ENCODE measurements around the gene AIFM3. TPM values are rescaled to one million over a fixed set of nuclear protein-coding genes. Genes with fewer than 3 reads are reported as not detected.
"Not testable (repeated sequence)": the region's sequence is repeated elsewhere in the genome, so short reads cannot be mapped to it uniquely, and the experiment has no call there.

Gene AIFM3
- total RNA-seq, 1 experiment from 2014 or later: not detected

GRCh38 chr22:20937031-20937793 lies 29.8 kb upstream of the AIFM3 start:
- no peak for DNase-seq
- no peak overlapping the region for H3K27ac ChIP-seq
- H3K4me3 ChIP-seq: no peak overlapping the region
- no peaks in the 10 kb centered on the region for H3K9me3 ChIP-seq (replicated peaks)
- H3K4me1 ChIP-seq: no peaks in the 10 kb centered on the region
- peaks cover 46% of the 10 kb centered on the region for H3K36me3 ChIP-seq
- no peaks in the 10 kb centered on the region for H3K27me3 ChIP-seq

GRCh38 chr22:20937794-20938671 lies 29.0 kb upstream of the AIFM3 start:
- Histone ChIP-seq H3K36me3 (peaks cover 50% of the 10 kb centered on the region), H3K9me3 (replicated peaks) (no peaks in the 10 kb centered on the region), H3K4me1 (no peaks in the 10 kb centered on the region), H3K27ac (no peak overlapping the region), H3K27me3 (no peaks in the 10 kb centered on the region), H3K4me3 (no peak overlapping the region)
- no peak for DNase-seq

- not testable (repeated sequence) for H3K27me3 ChIP-seq; H3K9me3 ChIP-seq (replicated peaks); DNase-seq; H3K27ac ChIP-seq; H3K4me3 ChIP-seq; H3K4me1 ChIP-seq
- peaks cover 47% of the 10 kb centered on the region for H3K36me3 ChIP-seq
Observed at GRCh38 chr22:20939457-20940185, 27.4 kb upstream of the AIFM3 start.

GRCh38 chr22:20940186-20940651 lies 26.8 kb upstream of the AIFM3 start:
- H3K27ac ChIP-seq: no peak overlapping the region
- H3K36me3 ChIP-seq: peaks cover 44% of the 10 kb centered on the region
- no peaks in the 10 kb centered on the region for H3K27me3 ChIP-seq
- no peak overlapping the region for H3K4me3 ChIP-seq
- no peaks in the 10 kb centered on the region for H3K4me1 ChIP-seq
- no peak for DNase-seq
- H3K9me3 ChIP-seq (replicated peaks): no peaks in the 10 kb centered on the region

- H3K9me3 ChIP-seq (replicated peaks): no peaks in the 10 kb centered on the region
- peaks cover 45% of the 10 kb centered on the region for H3K36me3 ChIP-seq
- H3K4me3 ChIP-seq: no peak overlapping the region
- no peak for DNase-seq
- H3K4me1 ChIP-seq: no peaks in the 10 kb centered on the region
- H3K27me3 ChIP-seq: no peaks in the 10 kb centered on the region
- H3K27ac ChIP-seq: no peak overlapping the region
Observed at GRCh38 chr22:20940904-20941385, 26.1 kb upstream of the AIFM3 start.

GRCh38 chr22:20942203-20942902 lies 24.7 kb upstream of the AIFM3 start:
- not testable (repeated sequence) for H3K27me3 ChIP-seq; H3K4me3 ChIP-seq; DNase-seq; H3K4me1 ChIP-seq; H3K27ac ChIP-seq; H3K9me3 ChIP-seq (replicated peaks)
- peaks cover 47% of the 10 kb centered on the region for H3K36me3 ChIP-seq

- H3K27me3 ChIP-seq: no peaks in the 10 kb centered on the region
- H3K4me3 ChIP-seq: no peak overlapping the region
- DNase-seq: no peak
- H3K36me3 ChIP-seq: peaks cover 41% of the 10 kb centered on the region
- H3K4me1 ChIP-seq: no peaks in the 10 kb centered on the region
- no peak overlapping the region for H3K27ac ChIP-seq
- H3K9me3 ChIP-seq (replicated peaks): no peaks in the 10 kb centered on the region
Observed at GRCh38 chr22:20943104-20943933, 23.7 kb upstream of the AIFM3 start.

GRCh38 chr22:20944042-20944441 lies 23.0 kb upstream of the AIFM3 start:
- Histone ChIP-seq H3K27me3 (no peaks in the 10 kb centered on the region), H3K4me3 (no peak overlapping the region), H3K36me3 (peaks cover 40% of the 10 kb centered on the region), H3K4me1 (no peaks in the 10 kb centered on the region), H3K9me3 (replicated peaks) (no peaks in the 10 kb centered on the region), H3K27ac (no peak overlapping the region)
- DNase-seq: no peak

- no peak overlapping the region for H3K27ac ChIP-seq
- H3K4me1 ChIP-seq: no peaks in the 10 kb centered on the region
- H3K27me3 ChIP-seq: no peaks in the 10 kb centered on the region
- no peaks in the 10 kb centered on the region for H3K9me3 ChIP-seq (replicated peaks)
- DNase-seq: no peak
- H3K4me3 ChIP-seq: no peak overlapping the region
- peaks cover 55% of the 10 kb centered on the region for H3K36me3 ChIP-seq
Observed at GRCh38 chr22:20945578-20945934, 21.5 kb upstream of the AIFM3 start.

- Histone ChIP-seq H3K36me3 (peaks cover 57% of the 10 kb centered on the region), H3K27ac (no peak overlapping the region), H3K9me3 (replicated peaks) (no peaks in the 10 kb centered on the region), H3K27me3 (no peaks in the 10 kb centered on the region), H3K4me3 (no peak overlapping the region), H3K4me1 (no peaks in the 10 kb centered on the region)
- DNase-seq: no peak
Observed at GRCh38 chr22:20946080-20946986, 20.7 kb upstream of the AIFM3 start.

GRCh38 chr22:20946991-20947390 lies 20.1 kb upstream of the AIFM3 start:
- no peak for DNase-seq
- Histone ChIP-seq H3K4me1 (no peaks in the 10 kb centered on the region), H3K36me3 (peaks cover 58% of the 10 kb centered on the region), H3K4me3 (no peak overlapping the region), H3K9me3 (replicated peaks) (no peaks in the 10 kb centered on the region), H3K27ac (no peak overlapping the region), H3K27me3 (no peaks in the 10 kb centered on the region)

- Histone ChIP-seq H3K4me3 (no peak overlapping the region), H3K36me3 (peaks cover 61% of the 10 kb centered on the region), H3K27me3 (no peaks in the 10 kb centered on the region), H3K27ac (no peak overlapping the region), H3K9me3 (replicated peaks) (no peaks in the 10 kb centered on the region), H3K4me1 (no peaks in the 10 kb centered on the region)
- DNase-seq: no peak
Observed at GRCh38 chr22:20948450-20948849, 18.6 kb upstream of the AIFM3 start.

GRCh38 chr22:20948989-20949388 lies 18.1 kb upstream of the AIFM3 start:
- Histone ChIP-seq H3K4me3 (no peak overlapping the region), H3K9me3 (replicated peaks) (no peaks in the 10 kb centered on the region), H3K27me3 (no peaks in the 10 kb centered on the region), H3K27ac (no peak overlapping the region), H3K36me3 (peaks cover 63% of the 10 kb centered on the region), H3K4me1 (no peaks in the 10 kb centered on the region)
- no peak for DNase-seq
